Measurements from ENCODE around the gene ATP2C1.

The ATP2C1 gene

DNA sequence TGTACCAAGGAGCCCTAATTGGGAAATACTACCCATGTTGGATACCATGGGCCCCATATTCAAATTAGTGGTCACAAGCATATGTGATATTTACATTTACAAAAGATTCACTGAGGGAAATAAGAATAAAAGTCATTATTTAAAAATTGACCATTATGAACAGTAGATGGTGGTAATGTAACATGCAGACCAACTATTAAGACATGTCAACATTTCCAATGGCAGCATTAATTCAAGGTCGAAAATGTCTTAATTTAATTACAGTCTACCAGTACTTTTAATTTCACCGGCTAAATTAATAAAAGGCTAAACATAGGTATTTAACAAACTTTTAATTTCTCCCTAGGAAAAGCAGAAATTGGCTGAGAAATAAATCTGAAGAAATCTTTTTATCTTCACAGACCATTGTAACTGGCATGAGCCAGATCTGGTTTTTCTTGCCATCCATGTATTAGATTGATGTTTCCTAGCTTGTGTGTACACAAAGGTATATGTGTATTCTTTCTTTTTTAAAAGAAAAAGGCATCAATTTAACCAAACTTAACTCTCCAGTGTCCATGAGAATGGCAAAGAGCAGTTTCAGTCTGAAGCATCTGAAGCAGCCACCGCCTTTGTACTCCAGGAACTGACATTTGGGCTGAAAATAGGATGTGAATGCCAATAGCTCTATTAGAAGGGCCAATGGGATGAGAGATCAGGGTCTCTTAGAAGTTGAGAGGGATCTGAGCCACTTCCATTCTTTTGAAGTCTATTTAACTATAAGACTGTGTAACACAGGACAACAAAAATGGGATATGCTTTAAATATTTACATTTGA lies 159.4 kb downstream of the ATP2C1 start:
- DNase-seq = no peak
